Mesendoderm (in vitro differentiated cells): ENCODE measurements around the gene METAP1D.
"Not testable (repeated sequence)": the region's sequence is repeated elsewhere in the genome, so short reads cannot be mapped to it uniquely, and the experiment has no call there.

Source experiments
- DNase-seq: peaks from one replicate; pipeline ENCODE4 v3.0.0; 2013
- H2AK5ac ChIP-seq: 2 replicates; pipeline ENCODE4 v1.6.1; 2013; ENCODE audit warnings: low read length, inconsistent platforms
- H2BK120ac ChIP-seq: 2 replicates; pipeline ENCODE4 v1.6.1; 2013; ENCODE audit warnings: low read depth, mild to moderate bottlenecking, low read length, moderate library complexity, mixed read lengths
- H2BK15ac ChIP-seq: replicated peaks from 2 replicates; pipeline ENCODE4 v1.6.1; 2013; ENCODE audit warnings: low read depth, mild to moderate bottlenecking, moderate library complexity
- H2BK5ac ChIP-seq: 2 replicates; pipeline ENCODE4 v1.6.1; 2013; ENCODE audit warnings: low read length, inconsistent platforms
- H3K18ac ChIP-seq: 2 replicates; pipeline ENCODE4 v1.6.1; 2013; ENCODE audit warnings: mild to moderate bottlenecking, low read length, mixed read lengths
- H3K23ac ChIP-seq: one replicate; pipeline ENCODE4 v1.6.1; 2013; ENCODE audit warnings: low read length
- H3K27ac ChIP-seq: 2 replicates; pipeline ENCODE4 v1.5.1; 2013; ENCODE audit warnings: low read depth, mild to moderate bottlenecking, inconsistent platforms, low read length, moderate library complexity
- H3K27me3 ChIP-seq: 2 replicates; pipeline ENCODE4 v1.6.1; 2013; ENCODE audit warnings: low read length, control low read depth, mild to moderate bottlenecking, inconsistent platforms; ENCODE audit not compliant: insufficient read depth, poor library complexity
- H3K36me3 ChIP-seq: 2 replicates; pipeline ENCODE4 v1.6.1; 2013; ENCODE audit warnings: low read length, inconsistent platforms; ENCODE audit not compliant: control insufficient read depth, insufficient read depth
- H3K4ac ChIP-seq: one replicate; pipeline ENCODE4 v1.6.1; 2013; ENCODE audit warnings: low read depth, mild to moderate bottlenecking, low read length, moderate library complexity
- H3K4me1 ChIP-seq: 2 replicates; pipeline ENCODE4 v1.6.1; 2013; ENCODE audit warnings: low read depth, low read length, inconsistent platforms; ENCODE audit not compliant: control insufficient read depth
- H3K4me2 ChIP-seq: 2 replicates; pipeline ENCODE4 v1.6.1; 2013; ENCODE audit warnings: low read length
- H3K4me3 ChIP-seq: 2 replicates; pipeline ENCODE4 v1.5.1; 2013; ENCODE audit warnings: mild to moderate bottlenecking, low read length
- H3K56ac ChIP-seq: one replicate; pipeline ENCODE4 v1.6.1; 2013; ENCODE audit warnings: low read length
- H3K79me1 ChIP-seq: 2 replicates; pipeline ENCODE4 v1.6.1; 2013; ENCODE audit warnings: low read length, inconsistent platforms
- H3K79me2 ChIP-seq: 2 replicates; pipeline ENCODE4 v1.6.1; 2013; ENCODE audit warnings: mild to moderate bottlenecking, low read length; ENCODE audit not compliant: control insufficient read depth, insufficient read depth
- H3K9ac ChIP-seq: 2 replicates; pipeline ENCODE4 v1.6.1; 2013; ENCODE audit warnings: low read length, inconsistent platforms
- H4K5ac ChIP-seq: one replicate; pipeline ENCODE4 v1.6.1; 2013; ENCODE audit warnings: low read length
- H4K8ac ChIP-seq: one replicate; pipeline ENCODE4 v1.6.1; 2013; ENCODE audit warnings: low read depth, mild to moderate bottlenecking, control low read depth, low read length, moderate library complexity
- WGBS: extraction: QIAGEN DNeasy Blood & Tissue Kit; methylation state at CpG from one replicate; pipeline ENCODE4 v1.1.7; 2013; ENCODE audit warnings: low lambda C conversion rate, missing lambda C conversion rate; ENCODE audit not compliant: insufficient coverage; ENCODE audit errors: extremely low coverage; 5-methylcytosine and 5-hydroxymethylcytosine counted together

The METAP1D gene

DNA sequence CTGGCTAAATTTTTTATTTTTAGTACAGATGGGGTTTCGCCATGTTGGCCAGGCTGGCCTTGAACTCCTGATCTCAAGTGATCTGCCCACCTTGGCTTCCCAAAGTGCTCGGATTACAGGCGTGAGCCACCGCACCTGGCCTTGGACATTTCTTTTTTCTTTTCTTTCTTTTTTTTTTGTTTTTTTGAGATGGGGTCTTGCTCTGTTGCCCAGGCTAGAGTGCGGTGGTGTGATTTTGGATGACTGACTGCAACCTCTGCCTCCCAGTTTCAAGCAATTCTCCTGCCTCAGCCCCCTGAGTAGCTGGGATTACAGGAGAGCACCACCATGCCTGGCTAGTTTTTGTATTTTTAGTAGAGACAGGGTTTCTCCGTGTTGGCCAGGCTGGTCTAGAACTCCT is 114.4 kb downstream of the METAP1D start:
- not testable (repeated sequence) for H3K36me3 ChIP-seq, H3K4me1 ChIP-seq, H3K79me1 ChIP-seq, H2AK5ac ChIP-seq, H3K79me2 ChIP-seq, H3K27me3 ChIP-seq, H3K23ac ChIP-seq, H3K27ac ChIP-seq, DNase-seq, H4K5ac ChIP-seq, H3K18ac ChIP-seq, H2BK5ac ChIP-seq, H3K9ac ChIP-seq, H2BK120ac ChIP-seq, H2BK15ac ChIP-seq, H3K4me2 ChIP-seq, H3K56ac ChIP-seq, H3K4me3 ChIP-seq, H3K4ac ChIP-seq, H4K8ac ChIP-seq
- WGBS: no CpG with 5 or more reads among the region's 6 CpGs

DNA sequence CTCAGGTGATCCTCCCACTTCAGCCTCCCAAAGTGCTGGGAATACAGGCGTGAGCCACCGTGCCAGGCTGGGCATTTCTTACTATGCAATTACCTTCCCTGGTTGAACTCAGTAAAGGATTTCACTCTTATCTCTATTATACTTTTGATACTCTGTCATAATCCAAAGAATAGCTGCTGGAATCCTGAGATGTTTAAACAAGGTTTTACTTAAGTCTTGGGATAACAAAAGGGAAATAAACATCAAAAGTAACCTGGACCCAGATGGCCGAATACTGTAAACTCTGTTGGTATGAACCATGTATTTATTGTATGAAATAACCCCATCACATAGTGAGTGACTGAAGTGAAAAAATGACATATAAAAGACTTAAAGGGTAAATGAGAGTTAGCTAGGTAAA is 114.8 kb downstream of the METAP1D start:
- H3K79me1 ChIP-seq: no peaks in the 10 kb centered on the region
- no peak overlapping the region for H3K56ac ChIP-seq
- H3K79me2 ChIP-seq: no peaks in the 10 kb centered on the region
- no peak overlapping the region for H3K4me2 ChIP-seq
- no peak overlapping the region for H3K4ac ChIP-seq
- WGBS: no CpG with 5 or more reads among the region's 3 CpGs
- H2BK5ac ChIP-seq: no peak overlapping the region
- no peak overlapping the region for H3K18ac ChIP-seq
- H3K4me3 ChIP-seq: no peak overlapping the region
- peaks cover 4% of the 10 kb centered on the region for H3K27me3 ChIP-seq
- H3K4me1 ChIP-seq: peaks cover 2% of the 10 kb centered on the region
- H4K5ac ChIP-seq: no peak overlapping the region
- no peak overlapping the region for H3K9ac ChIP-seq
- no peak overlapping the region for H3K23ac ChIP-seq
- no peak for DNase-seq
- H4K8ac ChIP-seq: no peak overlapping the region
- no peak overlapping the region for H2BK15ac ChIP-seq
- H3K36me3 ChIP-seq: no peaks in the 10 kb centered on the region
- no peak overlapping the region for H2AK5ac ChIP-seq
- no peak overlapping the region for H2BK120ac ChIP-seq
- H3K27ac ChIP-seq: no peak overlapping the region

DNA sequence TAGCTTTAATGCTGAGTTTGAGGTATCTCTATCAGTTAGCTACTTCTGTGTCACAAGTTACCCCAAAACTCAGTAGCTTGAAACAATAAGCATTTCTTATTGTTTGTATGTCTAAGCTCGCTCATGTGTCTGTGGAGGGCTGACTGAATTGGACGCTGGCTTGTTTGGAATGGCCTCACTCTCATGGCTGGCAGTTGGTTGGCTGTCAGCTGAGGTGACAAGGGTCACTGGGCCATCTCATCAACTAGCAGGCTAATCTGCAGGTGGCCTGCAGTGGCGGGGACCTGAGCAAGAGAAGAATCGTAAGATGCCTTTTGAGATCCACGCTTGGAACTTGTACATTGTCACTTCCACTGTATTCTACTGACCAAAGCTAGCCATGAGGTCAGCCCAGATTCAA is 116.4 kb downstream of the METAP1D start:
- no peaks in the 10 kb centered on the region for H3K36me3 ChIP-seq
- no peak overlapping the region for H3K9ac ChIP-seq
- H2AK5ac ChIP-seq: no peak overlapping the region
- no peak overlapping the region for H3K23ac ChIP-seq
- H3K4me3 ChIP-seq: no peak overlapping the region
- no peak for DNase-seq
- H2BK5ac ChIP-seq: no peak overlapping the region
- no peak overlapping the region for H3K4me2 ChIP-seq
- H3K27me3 ChIP-seq: no peaks in the 10 kb centered on the region
- H3K27ac ChIP-seq: no peak overlapping the region
- no peak overlapping the region for H3K18ac ChIP-seq
- H4K5ac ChIP-seq: no peak overlapping the region
- no peak overlapping the region for H2BK15ac ChIP-seq
- no peak overlapping the region for H3K56ac ChIP-seq
- no CpG with 5 or more reads among the region's 5 CpGs for WGBS
- H3K4me1 ChIP-seq: no peaks in the 10 kb centered on the region
- no peaks in the 10 kb centered on the region for H3K79me2 ChIP-seq
- no peak overlapping the region for H3K4ac ChIP-seq
- H2BK120ac ChIP-seq: no peak overlapping the region
- H3K79me1 ChIP-seq: no peaks in the 10 kb centered on the region
- no peak overlapping the region for H4K8ac ChIP-seq

- DNase-seq: peak; percentile 16
- Histone ChIP-seq H3K4me1 (no peaks in the 10 kb centered on the region), H2AK5ac (no peak overlapping the region), H3K9ac (no peak overlapping the region), H3K27ac (no peak overlapping the region), H3K79me2 (no peaks in the 10 kb centered on the region), H3K36me3 (no peaks in the 10 kb centered on the region), H3K79me1 (no peaks in the 10 kb centered on the region), H4K8ac (no peak overlapping the region), H3K27me3 (no peaks in the 10 kb centered on the region), H3K23ac (no peak overlapping the region), H3K18ac (no peak overlapping the region), H3K4ac (no peak overlapping the region), H2BK15ac (no peak overlapping the region), H3K56ac (no peak overlapping the region), H2BK120ac (no peak overlapping the region), H3K4me3 (no peak overlapping the region), H4K5ac (no peak overlapping the region), H2BK5ac (no peak overlapping the region), H3K4me2 (no peak overlapping the region)
Observed at GRCh38 chr2:172119089-172119488, 119.3 kb downstream of the METAP1D start.

DNA sequence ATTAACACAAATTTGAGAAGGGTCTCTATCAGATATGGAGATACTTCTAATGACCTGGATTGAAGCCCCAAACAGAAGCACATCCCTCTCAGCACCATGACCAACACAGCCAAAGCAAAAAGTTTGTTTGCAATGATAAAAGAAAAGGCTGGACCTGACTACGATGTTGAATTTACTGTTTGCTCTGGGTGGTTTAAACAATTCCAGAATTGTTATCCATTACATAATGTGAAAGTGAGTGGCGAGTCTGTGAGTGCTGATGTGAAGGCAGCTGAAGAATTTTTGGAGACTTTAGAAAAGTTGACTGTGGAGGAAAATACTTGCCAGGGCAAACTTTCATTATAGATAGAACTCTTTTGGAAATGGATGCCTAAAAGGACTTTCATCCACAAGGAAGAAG is 120.4 kb downstream of the METAP1D start:
- H3K27ac ChIP-seq: no peak overlapping the region
- H3K9ac ChIP-seq: no peak overlapping the region
- no peak overlapping the region for H3K56ac ChIP-seq
- no peak overlapping the region for H4K8ac ChIP-seq
- no peak overlapping the region for H3K23ac ChIP-seq
- H3K79me2 ChIP-seq: no peaks in the 10 kb centered on the region
- no peak overlapping the region for H3K4me3 ChIP-seq
- no peak overlapping the region for H2BK120ac ChIP-seq
- H3K4me1 ChIP-seq: no peaks in the 10 kb centered on the region
- WGBS: no CpG with 5 or more reads among the region's 2 CpGs
- no peak overlapping the region for H2BK15ac ChIP-seq
- no peak overlapping the region for H2AK5ac ChIP-seq
- no peaks in the 10 kb centered on the region for H3K27me3 ChIP-seq
- H3K4ac ChIP-seq: no peak overlapping the region
- H4K5ac ChIP-seq: no peak overlapping the region
- no peak for DNase-seq
- H3K4me2 ChIP-seq: no peak overlapping the region
- H2BK5ac ChIP-seq: no peak overlapping the region
- H3K79me1 ChIP-seq: no peaks in the 10 kb centered on the region
- no peaks in the 10 kb centered on the region for H3K36me3 ChIP-seq
- H3K18ac ChIP-seq: no peak overlapping the region

- Histone ChIP-seq H2AK5ac (no peak overlapping the region), H4K8ac (no peak overlapping the region), H2BK5ac (no peak overlapping the region), H3K23ac (no peak overlapping the region), H3K79me2 (no peaks in the 10 kb centered on the region), H3K4me1 (peaks cover 3% of the 10 kb centered on the region), H3K56ac (no peak overlapping the region), H3K9ac (no peak overlapping the region), H3K4ac (no peak overlapping the region), H2BK15ac (no peak overlapping the region), H3K4me2 (no peak overlapping the region), H3K4me3 (no peak overlapping the region), H4K5ac (no peak overlapping the region), H3K18ac (no peak overlapping the region), H2BK120ac (no peak overlapping the region), H3K27ac (no peak overlapping the region), H3K79me1 (no peaks in the 10 kb centered on the region), H3K36me3 (no peaks in the 10 kb centered on the region), H3K27me3 (no peaks in the 10 kb centered on the region)
- no peak for DNase-seq
Observed at GRCh38 chr2:172128484-172128883, 128.7 kb downstream of the METAP1D start.
